GM19395 (cell line): ENCODE measurements around the gene GTF3C2.

Source experiments
- ATAC-seq: cut with Tn5 transposase; IDR thresholded peaks from one replicate; pipeline ENCODE4 v1.9.1; 2021; ENCODE audit warnings: mild to moderate bottlenecking, moderate library complexity; ENCODE audit not compliant: unreplicated experiment

The GTF3C2 gene, protein sequence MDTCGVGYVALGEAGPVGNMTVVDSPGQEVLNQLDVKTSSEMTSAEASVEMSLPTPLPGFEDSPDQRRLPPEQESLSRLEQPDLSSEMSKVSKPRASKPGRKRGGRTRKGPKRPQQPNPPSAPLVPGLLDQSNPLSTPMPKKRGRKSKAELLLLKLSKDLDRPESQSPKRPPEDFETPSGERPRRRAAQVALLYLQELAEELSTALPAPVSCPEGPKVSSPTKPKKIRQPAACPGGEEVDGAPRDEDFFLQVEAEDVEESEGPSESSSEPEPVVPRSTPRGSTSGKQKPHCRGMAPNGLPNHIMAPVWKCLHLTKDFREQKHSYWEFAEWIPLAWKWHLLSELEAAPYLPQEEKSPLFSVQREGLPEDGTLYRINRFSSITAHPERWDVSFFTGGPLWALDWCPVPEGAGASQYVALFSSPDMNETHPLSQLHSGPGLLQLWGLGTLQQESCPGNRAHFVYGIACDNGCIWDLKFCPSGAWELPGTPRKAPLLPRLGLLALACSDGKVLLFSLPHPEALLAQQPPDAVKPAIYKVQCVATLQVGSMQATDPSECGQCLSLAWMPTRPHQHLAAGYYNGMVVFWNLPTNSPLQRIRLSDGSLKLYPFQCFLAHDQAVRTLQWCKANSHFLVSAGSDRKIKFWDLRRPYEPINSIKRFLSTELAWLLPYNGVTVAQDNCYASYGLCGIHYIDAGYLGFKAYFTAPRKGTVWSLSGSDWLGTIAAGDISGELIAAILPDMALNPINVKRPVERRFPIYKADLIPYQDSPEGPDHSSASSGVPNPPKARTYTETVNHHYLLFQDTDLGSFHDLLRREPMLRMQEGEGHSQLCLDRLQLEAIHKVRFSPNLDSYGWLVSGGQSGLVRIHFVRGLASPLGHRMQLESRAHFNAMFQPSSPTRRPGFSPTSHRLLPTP

DNA sequence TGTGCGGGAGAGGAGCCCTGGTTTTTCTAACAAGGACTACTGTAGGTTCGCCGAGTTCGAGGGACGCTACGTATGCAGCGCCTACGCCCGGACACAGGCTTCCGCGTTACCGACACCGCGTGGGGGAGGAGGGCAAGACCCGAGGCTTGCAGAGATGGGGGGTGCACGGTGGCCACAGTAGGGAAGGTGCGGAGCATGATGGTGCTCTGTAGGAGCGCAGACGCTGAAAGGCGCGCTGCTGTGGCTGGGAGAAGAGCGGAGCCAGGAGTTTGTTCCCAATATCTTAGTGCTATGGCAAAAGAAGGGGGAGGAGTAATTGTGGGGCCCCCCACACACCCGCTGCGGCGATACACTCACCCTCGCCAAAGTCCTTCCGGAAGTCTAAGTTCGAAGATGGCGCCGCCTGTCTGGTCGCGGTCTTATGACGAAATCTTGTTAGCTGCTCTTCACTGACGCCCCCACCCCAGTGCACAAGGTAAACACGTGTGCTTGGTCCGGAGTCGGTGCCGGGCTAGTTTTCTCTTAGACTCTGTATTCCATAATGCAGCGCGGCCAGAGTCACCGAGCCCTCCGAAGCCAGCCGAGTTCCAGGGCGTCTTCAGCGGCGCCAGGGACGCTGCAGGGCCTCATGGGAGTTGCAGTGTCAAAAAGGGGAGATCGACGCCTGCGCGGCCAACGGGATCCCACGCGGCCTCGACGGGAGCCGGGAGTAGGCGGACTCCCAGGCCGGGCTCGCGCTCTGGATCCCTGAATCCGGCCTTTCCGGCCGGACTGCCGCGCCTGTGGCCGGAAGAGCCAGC is at the start of gene GTF3C2:
Gene GTF3C2, minus strand, starts transcription at position 383 of the 800 bp plus-strand sequence. CDS start 13,210 bp downstream, outside the sequence.
- peak; percentile 82 for ATAC-seq

DNA sequence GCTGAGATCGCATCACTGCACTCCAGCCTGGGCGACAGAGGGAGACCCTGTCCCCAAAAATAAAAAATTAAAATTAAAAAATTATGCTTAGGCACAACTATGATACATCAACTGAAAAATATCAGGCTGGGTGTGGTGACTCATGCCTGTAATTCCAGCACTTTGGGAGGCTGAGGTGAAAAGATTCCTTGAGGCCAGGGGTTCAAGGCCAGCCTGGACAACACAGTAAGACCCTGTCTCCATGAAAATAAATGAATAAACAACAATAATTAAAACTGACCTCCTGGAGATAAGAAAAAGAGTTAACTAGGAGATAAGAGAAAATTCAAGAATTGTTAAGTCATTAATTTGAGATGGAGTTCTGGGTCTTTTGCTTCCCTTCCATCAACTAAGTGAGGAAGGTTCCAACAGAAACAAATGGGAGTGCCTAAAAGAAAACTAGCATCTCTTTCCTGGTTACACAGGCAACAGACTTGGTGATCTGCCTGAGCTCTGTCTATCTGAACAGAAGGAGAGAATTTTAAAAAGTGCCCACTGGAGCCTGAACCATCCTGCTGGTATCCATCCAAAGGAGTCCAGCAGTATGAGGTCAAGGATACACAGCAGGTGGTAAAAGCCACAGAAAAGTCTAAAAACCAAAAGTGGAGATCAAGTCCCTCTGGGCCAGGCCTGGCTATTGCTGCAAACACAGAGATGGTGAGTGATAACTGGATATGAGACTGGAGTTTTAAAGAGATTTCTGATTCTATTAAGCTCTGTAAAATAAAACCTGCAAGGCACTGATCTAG is 44.0 kb upstream of the GTF3C2 start:
- no peak for ATAC-seq

DNA sequence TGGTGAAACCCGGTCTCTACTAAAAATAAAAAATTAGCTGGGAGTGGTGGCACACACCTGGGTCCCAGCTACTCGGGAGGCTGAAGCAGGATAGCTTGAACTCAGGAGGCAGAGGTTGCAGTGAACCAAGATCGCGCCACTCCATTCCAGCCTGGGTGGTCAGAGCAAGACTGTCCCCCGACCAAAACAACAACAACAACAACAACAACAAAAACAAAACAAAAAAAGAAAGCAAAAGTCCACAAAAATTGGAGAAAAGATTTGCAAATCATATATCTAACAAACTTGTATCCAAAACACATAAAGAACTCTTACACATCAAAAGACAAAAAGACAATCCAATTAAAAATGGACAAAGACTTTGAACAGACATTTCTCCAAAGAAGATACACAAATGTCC is 42.4 kb upstream of the GTF3C2 start:
- ATAC-seq, result no peak

DNA sequence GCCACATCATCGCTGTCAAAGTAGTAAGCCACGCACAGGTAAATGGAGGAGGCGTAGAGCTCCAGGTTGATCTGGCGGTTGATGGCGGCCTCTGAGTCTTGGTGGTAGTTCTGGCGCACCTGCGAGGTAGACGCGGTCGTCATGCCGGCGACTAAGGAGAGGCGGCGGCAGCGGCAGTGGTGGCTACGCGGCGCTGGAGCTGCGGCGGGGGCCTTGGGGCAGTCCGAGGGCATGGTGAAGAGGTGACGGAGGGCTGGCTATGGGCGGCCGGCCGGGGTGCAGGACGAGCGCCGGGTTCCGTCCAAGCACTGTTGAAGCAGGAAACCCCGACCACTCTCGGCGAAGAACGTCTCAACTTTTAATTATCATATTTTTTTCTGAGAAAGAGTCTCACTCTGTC is 36.7 kb upstream of the GTF3C2 start:
- no peak for ATAC-seq

DNA sequence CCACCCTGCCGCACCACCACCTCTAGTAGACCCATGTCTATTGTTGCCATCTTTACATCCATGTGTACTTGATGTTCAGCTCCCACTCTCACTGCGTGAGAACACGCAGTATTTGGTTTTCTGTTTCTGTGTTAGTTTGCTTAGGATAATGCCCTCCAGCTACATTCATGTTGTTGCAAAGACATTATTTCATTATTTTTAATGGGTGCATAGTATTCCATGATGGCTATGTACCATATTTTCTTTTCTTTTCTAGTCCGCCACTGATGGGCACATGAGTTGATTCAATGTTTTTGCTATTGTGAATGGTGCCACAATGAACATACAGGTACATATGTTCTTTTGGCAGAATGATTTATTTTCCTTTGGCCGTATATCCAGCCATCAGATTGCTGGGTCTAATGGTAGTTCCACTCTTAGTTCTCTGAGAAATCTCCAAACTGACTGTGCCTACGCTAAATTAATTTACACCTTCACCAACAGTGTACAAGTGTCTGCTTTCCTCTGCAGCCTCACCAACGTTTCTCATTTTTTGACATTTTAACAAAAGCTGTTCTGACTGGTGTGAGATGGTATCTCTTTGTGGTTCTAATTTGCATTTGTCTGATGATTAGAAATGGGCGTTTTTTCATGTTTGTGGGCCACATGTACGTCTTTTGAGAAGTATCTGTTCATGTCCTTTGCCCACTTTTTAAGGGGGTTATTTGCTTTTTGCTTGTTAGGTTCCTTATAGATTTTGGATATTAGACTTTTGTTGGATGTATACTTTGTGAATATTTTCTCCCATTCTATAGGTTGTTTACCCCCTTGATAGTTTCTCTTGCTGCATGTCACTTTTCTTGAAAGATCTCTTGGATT is 34.5 kb upstream of the GTF3C2 start:
- no peak for ATAC-seq

DNA sequence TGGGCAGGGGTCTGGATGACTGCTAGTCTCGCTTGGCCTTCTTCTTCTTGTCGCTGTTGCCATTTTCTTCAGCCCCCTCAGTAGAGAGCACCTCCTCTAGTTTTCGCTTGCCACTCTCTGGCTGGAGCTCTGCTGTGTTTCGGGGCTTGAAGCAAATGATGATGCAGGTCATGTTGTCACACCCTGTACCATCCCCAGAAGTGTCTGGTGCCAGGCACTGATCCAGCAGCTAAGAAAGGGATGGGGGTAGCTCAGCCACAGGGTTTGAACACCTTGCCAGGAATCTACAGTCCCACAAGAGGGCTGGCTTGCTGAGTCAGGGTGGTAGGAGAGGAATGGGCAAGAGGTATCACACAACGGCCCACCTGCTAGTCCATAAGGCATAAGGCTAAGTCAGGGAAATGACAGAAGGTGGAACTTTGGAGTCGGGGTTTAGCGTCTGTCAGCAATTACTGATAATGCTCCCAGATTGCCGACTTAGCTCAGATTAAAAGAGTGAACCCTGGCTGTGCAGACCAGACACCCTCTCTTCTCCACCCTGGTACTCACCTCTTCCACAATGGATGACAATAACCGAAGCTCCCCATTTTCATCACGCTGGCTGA is 25.1 kb upstream of the GTF3C2 start:
- no peak for ATAC-seq

DNA sequence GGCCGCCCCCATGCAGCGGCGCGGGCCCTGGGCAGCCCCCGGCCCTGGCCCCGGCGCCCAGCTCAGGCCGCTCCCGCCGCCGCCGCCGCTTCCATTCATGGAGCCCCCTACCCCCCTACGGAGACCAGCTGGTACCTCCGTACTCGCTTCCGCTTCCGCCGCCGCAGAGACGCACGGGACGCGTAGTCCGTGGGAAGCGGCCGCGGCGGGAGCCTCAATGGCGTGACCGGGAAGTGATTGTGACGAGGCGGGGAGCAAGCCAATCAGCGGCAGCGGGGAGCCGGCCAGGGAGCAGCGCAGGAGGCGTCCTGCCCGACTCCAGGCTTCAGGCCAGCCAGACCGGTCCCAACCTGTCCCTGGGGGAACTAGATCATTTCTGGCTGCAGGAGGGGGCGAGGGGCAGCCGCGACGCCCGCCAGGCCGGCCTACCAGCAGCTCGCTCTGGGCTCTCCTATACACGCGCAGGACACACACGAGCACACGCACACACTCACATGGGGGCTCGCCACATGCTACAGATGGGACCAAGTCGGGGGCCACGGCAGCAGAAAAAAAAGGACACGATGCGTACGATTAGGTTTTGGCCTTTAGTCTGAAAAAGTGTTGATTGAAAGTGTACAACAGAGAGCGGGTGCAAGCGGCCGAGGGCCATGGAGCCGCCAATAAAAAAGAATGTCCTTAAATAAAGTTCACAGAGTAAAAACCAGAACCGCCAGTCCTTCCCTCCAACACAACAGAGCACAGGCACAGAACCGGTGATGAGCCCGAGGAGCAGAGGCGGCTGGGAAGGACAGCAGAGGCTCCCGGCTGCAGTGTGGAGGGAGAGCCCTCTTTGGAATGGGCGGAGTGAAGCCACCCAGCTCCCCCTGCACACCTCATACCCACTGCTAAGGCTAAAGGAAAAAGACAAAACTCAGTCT is 24.3 kb upstream of the GTF3C2 start, which contains the start of gene ZNF513:
Gene ZNF513, minus strand, starts transcription at position 109 of the 920 bp plus-strand sequence. CDS start 208 bp downstream, outside the sequence.
- peak; percentile 85 for ATAC-seq

DNA sequence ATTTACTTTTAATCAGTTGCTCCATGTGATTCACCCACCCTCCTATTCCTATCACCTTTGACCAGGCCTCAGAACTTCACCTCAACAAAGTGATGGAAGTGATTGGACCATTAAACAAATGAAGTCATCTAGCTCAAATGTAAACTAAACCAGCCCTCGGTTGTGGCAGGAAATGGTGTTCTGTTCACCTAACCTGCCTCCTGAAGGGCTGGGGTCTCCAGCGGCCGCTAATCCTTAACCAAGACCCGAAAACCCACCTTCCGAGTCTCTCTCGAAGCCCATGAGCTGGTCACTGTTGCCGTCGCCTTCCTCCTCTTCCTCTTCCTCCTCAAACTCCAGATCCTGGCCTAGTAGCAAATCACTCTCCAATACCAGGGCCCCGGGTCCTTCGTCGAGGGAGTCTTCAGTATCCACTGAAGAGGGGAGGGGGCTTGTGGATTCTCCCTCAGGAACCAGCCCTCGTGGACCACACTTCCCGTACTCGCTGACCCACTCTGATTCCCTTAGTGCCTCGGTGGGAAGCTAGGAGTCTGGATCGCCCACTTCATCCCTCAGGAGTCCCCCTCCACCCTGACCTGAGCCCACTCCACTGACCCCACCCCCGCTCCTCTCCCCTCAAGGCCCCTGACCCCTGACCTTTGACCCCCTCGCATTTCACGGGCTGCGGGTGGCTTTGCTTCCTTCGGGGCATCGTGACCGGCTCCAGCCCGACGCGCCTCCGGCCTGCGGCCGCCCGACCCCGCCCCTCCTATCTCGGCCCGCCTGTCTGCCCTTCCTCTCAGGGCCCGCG is 23.5 kb upstream of the GTF3C2 start:
- ATAC-seq, result peak; percentile 34

DNA sequence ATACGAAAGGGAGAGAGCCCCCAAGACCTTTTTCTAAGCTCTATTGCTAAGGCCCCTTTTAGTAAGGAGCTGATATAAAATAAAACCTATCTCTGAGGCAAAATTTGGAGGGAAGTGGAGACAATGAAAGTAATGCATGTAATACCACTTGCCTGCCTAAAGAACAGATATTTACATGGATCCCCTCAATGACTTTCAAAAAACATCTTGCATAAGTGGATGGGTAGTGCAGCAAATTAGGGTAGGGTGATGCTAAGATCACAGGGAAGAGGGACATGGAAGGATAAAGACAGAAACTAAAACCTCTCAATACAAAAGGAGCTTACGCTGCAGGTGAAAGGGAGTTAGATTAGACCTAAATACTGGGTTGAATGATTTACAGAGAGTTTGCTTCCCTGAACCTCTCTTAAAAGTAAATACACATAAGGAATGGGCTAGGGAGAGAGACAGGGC is 22.8 kb upstream of the GTF3C2 start:
- no peak for ATAC-seq

DNA sequence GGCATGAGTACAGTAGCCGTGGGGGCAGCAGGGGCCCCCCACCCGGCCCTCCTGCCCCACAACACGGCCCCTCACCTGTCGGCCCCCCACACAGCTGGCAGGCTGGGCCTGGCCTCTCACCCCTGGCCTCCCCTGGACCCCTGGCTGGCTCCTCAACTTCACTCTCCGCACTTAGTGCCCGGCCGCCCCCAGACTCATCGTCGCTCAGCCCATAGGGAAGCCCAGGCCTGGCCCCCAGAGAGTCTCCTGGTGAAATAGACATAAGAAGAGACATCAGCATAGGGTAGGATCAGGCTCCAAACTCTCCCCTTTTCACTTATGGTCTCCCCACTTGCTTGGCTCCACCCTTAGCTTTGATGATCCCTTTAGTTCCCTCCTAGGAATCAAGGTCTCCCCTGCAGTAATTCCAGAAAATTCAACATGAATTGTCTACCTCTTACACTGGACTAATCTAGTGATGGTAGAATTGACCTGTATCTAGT is 22.3 kb upstream of the GTF3C2 start:
- no peak for ATAC-seq

DNA sequence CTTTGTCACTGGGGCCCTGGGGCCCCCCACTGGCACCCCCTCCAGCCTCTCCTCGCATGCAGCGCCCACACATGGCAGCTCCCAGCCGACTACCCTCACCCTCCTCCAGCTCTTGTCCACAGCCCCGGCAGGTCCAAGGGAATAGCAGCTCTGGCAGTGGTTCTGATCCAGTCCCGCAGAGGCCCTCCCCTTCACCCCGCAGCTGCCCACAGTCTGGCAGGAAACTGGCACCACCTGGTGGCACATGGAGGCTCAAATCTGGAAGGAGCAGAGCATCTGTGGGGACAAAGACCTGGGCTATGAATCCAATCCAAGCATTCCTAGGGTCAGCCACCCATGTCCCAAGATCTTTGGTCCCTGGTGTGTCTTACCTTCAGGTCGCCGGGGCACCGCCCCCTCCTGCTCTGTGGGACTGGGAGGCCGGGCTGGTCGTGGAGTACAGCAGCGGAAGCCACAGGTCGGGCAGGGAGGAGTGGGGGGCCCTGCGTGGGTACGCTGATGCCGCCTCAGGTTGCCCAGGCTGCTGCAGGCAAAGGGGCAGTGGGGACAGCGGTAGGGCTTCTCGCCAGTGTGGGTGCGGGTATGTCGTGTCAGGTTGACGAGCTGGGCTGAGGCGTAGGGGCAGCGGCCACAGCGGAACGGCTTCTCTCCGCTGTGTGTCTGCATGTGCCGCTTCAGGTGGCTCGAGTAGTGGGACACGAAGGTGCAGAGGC is 21.7 kb upstream of the GTF3C2 start:
- ATAC-seq, result no peak

DNA sequence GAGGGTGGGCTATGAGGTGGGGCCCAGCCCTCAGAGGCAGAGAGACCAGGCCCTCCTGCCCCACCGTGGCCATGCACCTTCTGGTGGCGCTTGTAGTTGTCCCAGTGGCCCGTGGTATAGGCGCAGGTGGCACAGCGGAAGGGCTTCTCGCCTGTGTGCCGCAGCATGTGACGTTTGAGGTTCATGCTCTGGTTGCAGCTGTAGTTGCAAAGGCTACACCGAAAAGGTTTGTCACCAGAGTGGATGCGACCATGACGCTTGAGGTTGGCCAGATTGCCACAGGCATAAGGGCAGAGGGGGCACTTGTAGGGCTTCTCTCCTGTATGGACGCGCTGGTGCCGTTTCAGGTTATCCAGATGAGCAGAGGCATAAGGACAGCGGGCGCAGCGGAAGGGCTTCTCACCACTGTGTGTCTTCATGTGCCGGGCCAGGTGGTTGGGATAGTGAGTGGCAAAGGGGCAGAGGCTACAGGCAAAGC is 21.1 kb upstream of the GTF3C2 start:
- ATAC-seq, result no peak

DNA sequence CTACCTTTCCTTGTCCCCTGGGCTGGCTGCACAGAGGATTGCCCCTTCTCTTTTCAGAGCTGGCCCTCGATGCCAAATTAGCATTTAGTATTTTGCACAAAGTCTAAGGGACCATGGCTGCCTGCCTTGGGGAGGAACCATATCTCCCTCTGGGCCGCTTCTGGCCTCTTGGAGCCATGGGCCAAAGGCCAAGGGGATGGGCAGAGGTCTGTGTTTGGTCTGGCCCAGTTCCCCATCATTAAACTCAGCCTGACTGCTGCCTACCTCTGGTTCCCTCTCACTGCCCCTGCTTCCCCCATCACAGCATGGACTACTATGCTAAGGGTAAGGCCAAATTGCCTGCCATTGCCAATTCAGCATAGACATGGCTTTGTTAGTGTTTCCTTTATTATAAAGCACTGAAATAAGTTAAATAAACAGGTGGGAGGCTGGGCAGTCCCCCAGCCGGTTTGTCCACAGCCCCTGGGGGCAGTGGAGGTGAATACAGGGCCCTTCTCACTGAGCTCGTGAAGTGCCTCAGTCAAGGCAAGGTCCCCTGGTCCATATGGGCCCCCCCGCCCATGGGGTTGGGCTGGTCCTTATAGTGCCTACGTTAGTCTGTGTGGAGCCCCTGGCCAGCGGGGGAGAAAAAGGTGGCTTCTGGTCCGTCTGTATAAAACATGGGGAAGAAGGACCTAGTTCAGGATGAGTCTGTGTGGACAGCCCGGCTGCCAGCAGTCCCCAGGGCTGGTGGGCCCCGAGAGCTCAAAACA is 20.5 kb upstream of the GTF3C2 start:
- ATAC-seq, result no peak

DNA sequence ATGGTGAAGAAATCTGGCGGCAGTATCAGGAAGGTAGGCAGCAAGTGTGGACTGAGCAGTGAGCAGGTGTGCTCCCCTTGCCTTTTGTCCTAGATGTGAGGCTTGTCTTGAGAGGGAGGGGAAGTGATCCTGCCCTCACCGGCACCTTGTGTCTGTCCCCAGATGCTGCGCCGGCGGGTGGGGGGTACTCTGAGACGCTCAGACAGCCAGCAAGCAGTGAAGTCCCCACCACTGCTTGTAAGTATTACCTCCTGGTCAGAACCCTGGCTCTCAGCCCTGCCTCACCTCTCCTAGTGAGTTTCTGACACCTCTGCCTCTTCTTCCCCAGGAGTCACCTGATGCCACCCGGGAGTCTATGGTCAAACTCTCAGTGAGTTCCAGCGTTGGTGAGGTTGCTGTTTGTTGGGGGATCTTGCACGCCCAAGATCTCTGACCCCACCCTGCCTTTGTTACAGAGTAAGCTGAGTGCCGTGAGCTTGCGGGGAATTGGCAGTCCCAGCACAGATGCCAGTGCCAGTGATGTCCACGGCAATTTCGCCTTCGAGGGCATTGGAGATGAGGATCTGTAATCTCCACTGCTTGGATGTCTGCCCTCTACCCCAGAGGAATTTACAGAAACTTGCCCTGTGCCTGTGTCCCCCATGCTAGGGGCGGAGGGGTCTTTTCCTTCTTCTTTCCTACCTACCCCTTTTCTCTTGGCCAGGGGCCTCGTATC is 19.7 kb upstream of the GTF3C2 start:
- no peak for ATAC-seq
